NOMO-1 (cell line): ENCODE results near the gene PCCA.
"Not testable (repeated sequence)": the region's sequence is repeated elsewhere in the genome, so short reads cannot be mapped to it uniquely, and the experiment has no call there.

ENCODE experiments used
- DNase-seq, 2 experiments: peaks; one replicate each; lab custom pipeline; 2025; ENCODE audit not compliant: unreplicated experiment in 2 of 2; lab: John Stamatoyannopoulos, UW

PCCA gene

GRCh38 chr13:100340865-100341264 lies 252.0 kb downstream of the PCCA start:
- no peak for DNase-seq

- no peak for DNase-seq
Observed at GRCh38 chr13:100341327-100341726, 252.4 kb downstream of the PCCA start.

- DNase-seq, result no peak
Observed at GRCh38 chr13:100344544-100344943, 255.7 kb downstream of the PCCA start.

- no peak for DNase-seq
Observed at GRCh38 chr13:100347968-100348367, 259.1 kb downstream of the PCCA start.

GRCh38 chr13:100349594-100349993 lies 260.7 kb downstream of the PCCA start:
- DNase-seq, result no peak

GRCh38 chr13:100350601-100351000 lies 261.7 kb downstream of the PCCA start:
- DNase-seq, result no peak

- peak in 1 of 2 experiments; percentile 33 for DNase-seq
Observed at GRCh38 chr13:100356426-100356825, 267.5 kb downstream of the PCCA start.

- peak; percentile 73 to 91 for DNase-seq
Observed at GRCh38 chr13:100356889-100357288, 268.0 kb downstream of the PCCA start.

GRCh38 chr13:100357764-100358163 lies 268.9 kb downstream of the PCCA start:
- DNase-seq, result no peak

GRCh38 chr13:100361504-100361903 lies 272.6 kb downstream of the PCCA start:
- DNase-seq, result no peak

GRCh38 chr13:100362371-100362770 lies 273.5 kb downstream of the PCCA start:
- DNase-seq, result no peak

GRCh38 chr13:100362781-100363180 lies 273.9 kb downstream of the PCCA start:
- DNase-seq, result no peak

GRCh38 chr13:100363285-100363711 lies 274.4 kb downstream of the PCCA start:
- no peak for DNase-seq

GRCh38 chr13:100363874-100364273 lies 275.0 kb downstream of the PCCA start:
- DNase-seq, result no peak

GRCh38 chr13:100364591-100364990 lies 275.7 kb downstream of the PCCA start:
- no peak for DNase-seq

- no peak for DNase-seq
Observed at GRCh38 chr13:100365680-100366079, 276.8 kb downstream of the PCCA start.

- no peak for DNase-seq
Observed at GRCh38 chr13:100378533-100378932, 289.6 kb downstream of the PCCA start.

GRCh38 chr13:100381595-100382224 lies 292.8 kb downstream of the PCCA start:
- DNase-seq, result no peak

GRCh38 chr13:100382785-100383184 lies 293.9 kb downstream of the PCCA start:
- peak; percentile 9 to 50 for DNase-seq

- no peak for DNase-seq
Observed at GRCh38 chr13:100387416-100387815, 298.5 kb downstream of the PCCA start.

- DNase-seq, result not testable (repeated sequence)
Observed at GRCh38 chr13:100388150-100388549, 299.3 kb downstream of the PCCA start.

GRCh38 chr13:100388923-100389322 lies 300.0 kb downstream of the PCCA start:
- no peak for DNase-seq

GRCh38 chr13:100389617-100390016 lies 300.7 kb downstream of the PCCA start:
- no peak for DNase-seq
